Activated CD4-positive, alpha-beta T cell treated with anti-CD3 and anti-CD28 coated beads, Interleukin-2, amount 10 ng/mL, durations not matched to agents 7 days and 5 days (primary cell): ENCODE results near the gene CEP20. TPM values are rescaled to one million over a fixed set of nuclear protein-coding genes. Genes with fewer than 3 reads are reported as not detected.

Source experiments
- CTCF ChIA-PET: fragments of 350-600 bp; sonication (Branson Sonifier 250); formaldehyde crosslinking; loops from one replicate; lab custom pipeline; 2021; ENCODE audit warnings: antibody characterized with exemption; lab: Charles Lee
- POLR2A ChIA-PET: fragments of 350-600 bp; sonication (Branson Sonifier 250); formaldehyde crosslinking; loops from one replicate; lab custom pipeline; 2021; ENCODE audit warnings: antibody characterized with exemption; lab: Charles Lee
- DNase-seq: peaks from one replicate; pipeline ENCODE4 v3.0.0-alpha.2; 2020
- H3K27ac Mint-ChIP-seq: one replicate; pipeline ENCODE4 v1.8.0; 2021; ENCODE audit warnings: mild to moderate bottlenecking, moderate library complexity, mixed read lengths
- H3K27me3 Mint-ChIP-seq: one replicate; pipeline ENCODE4 v1.8.0; 2021; ENCODE audit warnings: mixed read lengths
- H3K36me3 Mint-ChIP-seq: one replicate; pipeline ENCODE4 v1.8.0; 2021; ENCODE audit warnings: low read depth, mixed read lengths
- H3K4me1 Mint-ChIP-seq: one replicate; pipeline ENCODE4 v1.8.0; 2021; ENCODE audit warnings: mixed read lengths
- H3K4me3 Mint-ChIP-seq: one replicate; pipeline ENCODE4 v1.8.0; 2021; ENCODE audit warnings: mild to moderate bottlenecking, moderate library complexity, mixed read lengths
- H3K9me3 Mint-ChIP-seq: one replicate; pipeline ENCODE4 v1.8.0; 2021; ENCODE audit warnings: mixed read lengths
- total RNA-seq, 2 experiments: library from RNA; stranded (reverse); gene quantifications; one replicate each; pipeline ENCODE4 v1.2.3, GENCODE V29; 2021

CEP20 gene
- total RNA-seq, 2 experiments from 2014 or later = 46.2 to 59.4 TPM

DNA sequence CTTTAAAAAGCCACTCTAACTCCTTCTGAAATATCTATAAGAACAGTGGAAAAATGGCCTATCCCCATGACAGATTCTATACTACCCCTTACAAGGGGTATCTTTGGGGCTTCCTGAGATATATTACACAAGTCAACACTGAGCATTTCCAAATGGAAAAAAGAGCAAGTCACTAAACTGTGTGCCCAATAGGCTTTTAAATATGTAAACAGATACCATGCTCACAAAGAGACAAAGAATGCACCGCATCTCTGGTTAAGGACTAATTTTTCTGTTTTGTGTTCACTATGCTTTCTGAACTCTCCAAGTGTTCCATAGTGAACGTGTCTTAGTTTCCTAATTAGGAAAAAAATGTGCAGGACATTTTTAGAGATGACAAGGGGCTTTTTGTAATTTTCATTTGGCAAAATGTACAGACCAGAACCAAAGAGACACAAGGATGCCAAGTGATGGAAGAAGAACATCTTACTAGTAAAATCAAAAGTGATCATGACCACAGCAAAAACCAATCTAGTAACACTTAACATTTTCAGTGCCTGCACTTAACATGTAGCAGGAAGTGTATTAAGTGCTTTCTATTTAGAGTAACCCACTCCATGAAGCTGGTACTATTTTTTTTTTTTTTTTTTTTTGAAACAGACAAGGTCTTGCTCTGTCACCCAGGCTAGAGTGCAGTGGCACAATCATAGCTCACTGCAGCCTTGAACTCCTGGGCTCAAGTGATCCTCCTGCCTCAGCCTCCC is 53.1 kb downstream of the CEP20 start:
- Mint-ChIP-seq H3K27me3 (no peaks in the 10 kb centered on the region), H3K9me3 (no peaks in the 10 kb centered on the region), H3K27ac (no peak overlapping the region), H3K4me1 (peaks cover 12% of the 10 kb centered on the region), H3K36me3 (no peaks in the 10 kb centered on the region), H3K4me3 (no peak overlapping the region)
- CTCF ChIA-PET = interaction anchor here (0.9 kb wide), 1 partner anchor 124 kb away, joined by 3 read pairs; no protein-coding TSS in a partner anchor
- DNase-seq = no peak
- POLR2A ChIA-PET = interaction anchor here (0.6 kb wide), 1 partner anchor 11 kb away, joined by 3 read pairs; no protein-coding TSS in a partner anchor

GRCh38 chr16:15834502-15834901 is 53.9 kb downstream of the CEP20 start:
- H3K4me3 Mint-ChIP-seq = no peak overlapping the region
- H3K9me3 Mint-ChIP-seq = no peaks in the 10 kb centered on the region
- no peak for DNase-seq
- no peaks in the 10 kb centered on the region for H3K27me3 Mint-ChIP-seq
- H3K4me1 Mint-ChIP-seq = peaks cover 12% of the 10 kb centered on the region
- H3K27ac Mint-ChIP-seq = no peak overlapping the region
- POLR2A ChIA-PET = no interaction called here
- H3K36me3 Mint-ChIP-seq = no peaks in the 10 kb centered on the region
- CTCF ChIA-PET = interaction anchor here (0.7 to 1.0 kb wide), 4 partner anchors 18 to 370 kb away, joined by 3 read pairs; no protein-coding TSS in a partner anchor

- no peak overlapping the region for H3K27ac Mint-ChIP-seq
- CTCF ChIA-PET = interaction anchor here (1.0 kb wide), 1 partner anchor 323 kb away, joined by 3 read pairs; no protein-coding TSS in a partner anchor
- DNase-seq = no peak
- POLR2A ChIA-PET = interaction anchor here (0.6 kb wide), 1 partner anchor 70 kb away, joined by 7 read pairs; no protein-coding TSS in a partner anchor
- no peak overlapping the region for H3K4me3 Mint-ChIP-seq
- peaks cover 12% of the 10 kb centered on the region for H3K4me1 Mint-ChIP-seq
- H3K9me3 Mint-ChIP-seq = no peaks in the 10 kb centered on the region
- H3K36me3 Mint-ChIP-seq = no peaks in the 10 kb centered on the region
- no peaks in the 10 kb centered on the region for H3K27me3 Mint-ChIP-seq
Observed at GRCh38 chr16:15833541-15833940, 54.9 kb downstream of the CEP20 start.

DNA sequence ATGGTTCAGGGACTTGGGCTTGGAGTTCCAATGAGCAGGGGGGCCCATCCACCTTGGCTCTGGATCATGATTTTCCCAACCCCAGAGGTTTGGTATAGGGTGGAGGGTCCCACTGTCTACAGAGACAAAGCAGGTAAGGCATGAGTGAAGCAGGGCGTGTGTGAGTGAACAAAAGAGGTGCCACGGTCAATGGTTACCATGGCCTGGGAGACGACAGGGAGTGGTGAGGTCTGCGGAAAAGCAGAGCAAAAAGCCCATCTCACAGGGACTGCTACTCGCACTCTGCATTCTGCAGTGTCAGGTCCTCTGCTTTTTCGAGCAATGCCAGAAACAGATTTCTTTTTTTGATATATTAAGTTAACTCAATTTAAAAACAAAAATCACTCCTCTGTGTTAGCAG is 56.2 kb downstream of the CEP20 start:
- no peak overlapping the region for H3K27ac Mint-ChIP-seq
- ChIA-PET POLR2A (no interaction called here), CTCF (no interaction called here)
- no peaks in the 10 kb centered on the region for H3K27me3 Mint-ChIP-seq
- H3K9me3 Mint-ChIP-seq = no peaks in the 10 kb centered on the region
- peaks cover 12% of the 10 kb centered on the region for H3K4me1 Mint-ChIP-seq
- H3K4me3 Mint-ChIP-seq = no peak overlapping the region
- DNase-seq = no peak
- H3K36me3 Mint-ChIP-seq = no peaks in the 10 kb centered on the region

DNA sequence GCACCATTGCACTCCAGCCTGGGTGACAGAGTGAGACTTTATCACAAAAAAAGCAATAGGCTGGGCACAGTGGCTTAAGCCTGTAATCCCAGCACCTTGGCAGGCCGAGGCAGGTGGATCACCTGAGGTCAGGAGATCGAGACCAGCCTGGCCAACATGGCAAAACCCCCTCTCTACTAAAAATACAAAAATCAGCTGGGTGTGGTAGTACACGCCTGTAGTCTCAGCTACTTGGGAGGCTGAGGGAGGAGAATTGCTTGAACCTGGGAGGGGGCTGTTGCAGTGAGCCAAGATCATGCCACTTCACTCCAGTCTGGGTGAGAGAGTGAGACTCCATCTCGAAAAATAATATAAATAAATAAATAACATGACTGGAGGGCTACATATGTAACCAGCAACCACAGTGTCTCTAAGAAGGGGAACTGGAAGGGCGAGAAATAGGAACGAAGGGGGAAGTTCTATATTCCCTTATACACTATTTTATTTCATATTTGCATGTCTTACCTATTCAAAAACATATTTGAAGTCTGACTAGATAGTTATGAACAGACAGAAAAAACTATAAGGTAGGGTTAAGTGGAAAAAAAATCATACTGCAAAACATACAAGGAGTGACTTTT is 57.5 kb downstream of the CEP20 start:
- Mint-ChIP-seq H3K9me3 (no peaks in the 10 kb centered on the region), H3K27ac (no peak overlapping the region), H3K36me3 (no peaks in the 10 kb centered on the region), H3K4me3 (no peak overlapping the region), H3K27me3 (no peaks in the 10 kb centered on the region), H3K4me1 (peaks cover 10% of the 10 kb centered on the region)
- ChIA-PET CTCF (no interaction called here), POLR2A (no interaction called here)
- DNase-seq = no peak

- no peak for DNase-seq
- Mint-ChIP-seq H3K36me3 (no peaks in the 10 kb centered on the region), H3K4me3 (no peak overlapping the region), H3K27me3 (no peaks in the 10 kb centered on the region), H3K27ac (no peak overlapping the region), H3K4me1 (no peaks in the 10 kb centered on the region), H3K9me3 (no peaks in the 10 kb centered on the region)
- ChIA-PET CTCF (interaction anchor here (0.6 kb wide), 1 partner anchor 179 kb away, joined by 3 read pairs; no protein-coding TSS in a partner anchor), POLR2A (no interaction called here)
Observed at GRCh38 chr16:15829460-15829859, 58.9 kb downstream of the CEP20 start.

DNA sequence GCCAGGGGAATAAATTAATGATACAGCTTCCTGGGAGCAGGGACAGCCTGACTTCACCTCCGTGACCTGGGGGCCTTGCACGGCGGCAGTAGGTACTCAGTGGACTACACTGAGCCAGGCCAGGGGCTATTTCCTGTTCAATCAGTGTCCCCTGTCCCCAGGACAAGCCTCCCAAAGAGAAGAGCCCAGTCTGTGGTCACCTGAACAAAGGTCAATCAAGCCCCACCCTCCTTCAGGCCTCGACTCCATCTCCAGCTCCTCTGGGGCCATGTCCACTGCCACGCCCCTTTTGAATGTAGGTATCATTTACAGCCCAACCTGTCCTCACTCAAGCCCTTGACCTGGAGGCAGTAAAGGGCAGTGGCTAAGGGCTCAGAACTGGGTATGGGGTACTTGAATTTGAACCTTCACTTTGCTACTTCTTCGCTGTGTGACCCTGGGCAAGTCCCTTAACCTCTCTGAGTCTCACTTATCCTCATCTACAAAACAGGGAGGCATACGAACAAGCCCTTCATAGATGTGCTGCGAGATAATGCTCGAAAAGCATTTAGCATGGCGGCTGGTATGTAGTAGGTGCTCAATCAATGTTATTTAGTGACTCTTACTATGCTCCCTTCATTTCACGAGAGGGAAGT is 60.6 kb downstream of the CEP20 start:
- Mint-ChIP-seq H3K27ac (no peak overlapping the region), H3K4me1 (no peaks in the 10 kb centered on the region), H3K9me3 (no peaks in the 10 kb centered on the region), H3K36me3 (no peaks in the 10 kb centered on the region), H3K27me3 (no peaks in the 10 kb centered on the region), H3K4me3 (no peak overlapping the region)
- ChIA-PET CTCF (interaction anchor here (1.0 kb wide), 1 partner anchor 342 kb away, joined by 3 read pairs; no protein-coding TSS in a partner anchor), POLR2A (no interaction called here)
- no peak for DNase-seq

DNA sequence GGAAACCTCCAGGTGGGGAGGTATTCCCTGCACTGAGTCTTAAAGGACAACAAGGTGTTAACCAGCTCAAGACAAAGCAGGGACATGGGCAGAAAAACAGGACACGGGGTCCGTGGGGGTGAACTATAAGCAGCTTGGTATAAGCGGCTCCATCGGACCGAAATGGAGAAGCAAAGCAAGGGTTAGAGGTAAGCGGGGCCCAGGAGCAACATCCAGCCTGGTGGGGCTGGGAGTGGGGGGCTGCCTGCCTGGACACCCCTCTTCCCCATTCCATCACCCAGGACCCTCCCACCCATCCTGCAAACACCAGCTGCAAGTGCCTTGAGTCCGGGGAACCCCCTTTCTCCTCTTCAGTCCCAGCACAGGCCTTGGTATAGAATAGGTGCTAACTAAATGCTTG is 61.1 kb downstream of the CEP20 start:
- Mint-ChIP-seq H3K27ac (no peak overlapping the region), H3K4me3 (no peak overlapping the region), H3K9me3 (no peaks in the 10 kb centered on the region), H3K36me3 (no peaks in the 10 kb centered on the region), H3K4me1 (no peaks in the 10 kb centered on the region), H3K27me3 (no peaks in the 10 kb centered on the region)
- no peak for DNase-seq
- ChIA-PET POLR2A (no interaction called here), CTCF (interaction anchor here (1.0 kb wide), 1 partner anchor 343 kb away, joined by 3 read pairs; no protein-coding TSS in a partner anchor)

- no peak for DNase-seq
- no peak overlapping the region for H3K4me3 Mint-ChIP-seq
- ChIA-PET CTCF (interaction anchor here (0.6 to 1.0 kb wide), 3 partner anchors 17 to 370 kb away, joined by 3 to 5 read pairs (median 3); no protein-coding TSS in a partner anchor), POLR2A (no interaction called here)
- no peak overlapping the region for H3K27ac Mint-ChIP-seq
- no peaks in the 10 kb centered on the region for H3K4me1 Mint-ChIP-seq
- no peaks in the 10 kb centered on the region for H3K27me3 Mint-ChIP-seq
- no peaks in the 10 kb centered on the region for H3K36me3 Mint-ChIP-seq
- no peaks in the 10 kb centered on the region for H3K9me3 Mint-ChIP-seq
Observed at GRCh38 chr16:15825750-15826305, 62.6 kb downstream of the CEP20 start.

DNA sequence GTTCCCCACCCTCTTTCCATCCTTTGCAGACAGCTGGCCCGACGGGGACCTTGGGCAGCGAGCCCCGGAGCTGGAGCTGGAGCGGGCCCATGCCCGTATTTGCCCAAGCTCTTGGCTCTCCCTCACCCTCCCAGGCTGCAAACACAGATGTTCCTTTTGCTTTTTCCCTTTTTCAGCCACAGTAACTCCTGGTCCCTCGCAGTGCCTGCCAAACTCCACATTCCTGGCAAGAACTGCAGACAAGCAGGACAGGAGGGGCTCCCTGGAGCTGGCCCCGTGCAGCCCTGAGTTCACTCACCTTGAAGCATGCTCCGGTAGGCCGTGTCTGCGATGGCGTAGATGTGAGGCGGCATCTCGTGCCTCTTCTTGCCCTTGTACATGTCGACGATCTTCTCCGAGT is 65.4 kb downstream of the CEP20 start:
- POLR2A ChIA-PET = no interaction called here
- no peaks in the 10 kb centered on the region for H3K27me3 Mint-ChIP-seq
- no peak overlapping the region for H3K4me3 Mint-ChIP-seq
- H3K9me3 Mint-ChIP-seq = no peaks in the 10 kb centered on the region
- H3K27ac Mint-ChIP-seq = no peak overlapping the region
- CTCF ChIA-PET = interaction anchor here (0.6 to 1.5 kb wide), 3 partner anchors 31 to 86 kb away, joined by 3 read pairs; no protein-coding TSS in a partner anchor
- H3K4me1 Mint-ChIP-seq = no peaks in the 10 kb centered on the region
- no peak for DNase-seq
- no peaks in the 10 kb centered on the region for H3K36me3 Mint-ChIP-seq

DNA sequence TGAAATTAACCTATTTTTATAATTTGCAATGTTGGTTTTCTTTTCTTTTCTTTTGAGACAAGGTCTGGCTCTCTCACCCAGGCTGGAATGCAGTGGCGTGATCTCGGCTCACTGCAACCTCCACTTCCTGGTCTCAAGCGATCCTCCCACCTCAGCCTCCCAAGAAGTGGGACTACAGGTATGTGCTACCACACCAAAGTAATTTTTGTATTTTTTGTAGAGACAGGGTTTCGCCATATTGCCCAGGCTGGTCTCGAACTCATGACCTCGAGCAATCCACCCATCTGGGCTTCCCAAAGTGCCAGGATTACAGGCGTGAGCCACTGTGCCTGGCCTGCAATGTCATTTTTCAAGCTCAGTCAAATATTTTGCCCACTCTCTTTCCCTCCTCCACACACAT is 67.6 kb downstream of the CEP20 start:
- DNase-seq = no peak
- CTCF ChIA-PET = interaction anchor here (0.6 to 1.4 kb wide), 2 partner anchors 12 to 15 kb away, joined by 4 to 7 read pairs; no protein-coding TSS in a partner anchor
- POLR2A ChIA-PET = no interaction called here
- no peaks in the 10 kb centered on the region for H3K4me1 Mint-ChIP-seq
- H3K4me3 Mint-ChIP-seq = no peak overlapping the region
- H3K27me3 Mint-ChIP-seq = peaks cover 4% of the 10 kb centered on the region
- H3K27ac Mint-ChIP-seq = no peak overlapping the region
- peaks cover 10% of the 10 kb centered on the region for H3K9me3 Mint-ChIP-seq
- peaks cover 4% of the 10 kb centered on the region for H3K36me3 Mint-ChIP-seq

- Mint-ChIP-seq H3K27ac (no peak overlapping the region), H3K36me3 (peaks cover 4% of the 10 kb centered on the region), H3K27me3 (peaks cover 4% of the 10 kb centered on the region), H3K9me3 (peaks cover 17% of the 10 kb centered on the region), H3K4me3 (no peak overlapping the region), H3K4me1 (no peaks in the 10 kb centered on the region)
- CTCF ChIA-PET = interaction anchor here (0.6 kb wide), 1 partner anchor 250 kb away, joined by 4 read pairs; no protein-coding TSS in a partner anchor
- no peak for DNase-seq
- POLR2A ChIA-PET = no interaction called here
Observed at GRCh38 chr16:15819046-15819445, 69.4 kb downstream of the CEP20 start.
